B cell (primary cell): ENCODE measurements around the gene STC2. TPM values are rescaled to one million over a fixed set of nuclear protein-coding genes. Genes with fewer than 3 reads are reported as not detected.

Source experiments
- ATAC-seq: fragments of 200-7000 bp; cut with Tn5 transposase; one replicate; pipeline ENCODE4 v1.10.0; 2021; ENCODE audit warnings: low read depth, mild to moderate bottlenecking, moderate number of reproducible peaks, moderate library complexity
- CTCF ChIA-PET: fragments of 350-600 bp; sonication (Branson Sonifier 250); formaldehyde crosslinking; loops from one replicate; lab custom pipeline; 2021; ENCODE audit warnings: antibody characterized with exemption, inconsistent platforms; lab: Charles Lee
- POLR2A ChIA-PET: fragments of 350-600 bp; sonication (Branson Sonifier 250); formaldehyde crosslinking; loops from one replicate; lab custom pipeline; 2021; ENCODE audit warnings: antibody characterized with exemption; lab: Charles Lee
- DNase-seq: peaks from one replicate; pipeline ENCODE4 v3.0.0; 2013
- H2AFZ ChIP-seq: 2 replicates; pipeline ENCODE4 v1.6.1; 2012; ENCODE audit warnings: mild to moderate bottlenecking, low read depth, low read length; ENCODE audit not compliant: insufficient read depth, poor library complexity, severe bottlenecking
- H3K27ac ChIP-seq, 2 donors: 1 replicate in 1 of 2; 2 replicates in 1 of 2; pipeline ENCODE4 v1.5.1; 2012 to 2013; ENCODE audit warnings: low read length in 2 of 2, mild to moderate bottlenecking in 2 of 2, moderate library complexity in 1 of 2
- H3K27me3 ChIP-seq, 4 experiments: fragments of 200-600 bp in 1 of 4; sonication (generic) in 1 of 4; replicated peaks in 1 of 4; 1 replicate in 2 of 4; 2 replicates in 2 of 4; pipeline versions ENCODE4 v1.6.1 to v1.7.0; 2013 to 2016; ENCODE audit warnings: low read length in 3 of 4, mild to moderate bottlenecking in 2 of 4, mixed read lengths in 1 of 4, moderate library complexity in 1 of 4; ENCODE audit not compliant: insufficient read depth in 4 of 4, control insufficient read depth in 3 of 4; ENCODE audit errors: control extremely low read depth in 1 of 4
- H3K36me3 ChIP-seq, 2 experiments: replicated peaks in 1 of 2; 1 replicate in 1 of 2; 2 replicates in 1 of 2; pipeline versions ENCODE4 v1.6.1 to v1.7.1; 2013; ENCODE audit warnings: low read length in 1 of 2; ENCODE audit not compliant: insufficient read depth in 2 of 2, control insufficient read depth in 1 of 2; ENCODE audit errors: control extremely low read depth in 1 of 2, extremely low read depth in 1 of 2
- H3K4me1 ChIP-seq, 2 donors: fragments of 200-600 bp in 1 of 2; sonication (generic) in 1 of 2; 1 replicate in 1 of 2; 2 replicates in 1 of 2; pipeline versions ENCODE4 v1.5.1 to v1.6.1; 2013 to 2017; ENCODE audit warnings: low read length in 2 of 2; ENCODE audit not compliant: control insufficient read depth in 2 of 2, insufficient read depth in 2 of 2
- H3K4me2 ChIP-seq: replicated peaks from 2 replicates; pipeline ENCODE3; 2012; ENCODE audit warnings: mild to moderate bottlenecking, low read depth, low read length; ENCODE audit not compliant: poor library complexity, severe bottlenecking
- H3K4me3 ChIP-seq, 5 experiments: fragments of 200-600 bp in 1 of 5; sonication (generic) in 1 of 5; 1 replicate in 3 of 5; 2 replicates in 2 of 5; pipeline versions ENCODE4 v1.5.1 to v1.7.0; 2011 to 2016; ENCODE audit warnings: low read length in 4 of 5, mild to moderate bottlenecking in 4 of 5, low read depth in 2 of 5, control low read depth in 1 of 5, moderate library complexity in 1 of 5; ENCODE audit not compliant: insufficient read depth in 1 of 5; ENCODE audit errors: control extremely low read depth in 1 of 5, extremely low read depth in 1 of 5
- H3K79me2 ChIP-seq: fragments of 200-600 bp; sonication (generic); one replicate; pipeline ENCODE4 v1.6.0; 2016; ENCODE audit warnings: low read length; ENCODE audit not compliant: control insufficient read depth, insufficient read depth
- H3K9ac ChIP-seq: fragments of 200-600 bp; sonication (generic); 2 replicates; pipeline ENCODE4 v1.6.1; 2017; ENCODE audit warnings: mild to moderate bottlenecking, low read length, moderate library complexity
- H3K9me3 ChIP-seq, 3 donors: one replicate each; pipeline versions ENCODE4 v1.6.1 to v1.7.1; 2013; ENCODE audit warnings: low read length in 2 of 3; ENCODE audit not compliant: control insufficient read depth in 2 of 3, insufficient read depth in 1 of 3; ENCODE audit errors: control extremely low read depth in 1 of 3
- H4K20me1 ChIP-seq: 2 replicates; pipeline ENCODE4 v1.6.0; 2012; ENCODE audit warnings: mild to moderate bottlenecking, low read length; ENCODE audit not compliant: insufficient read depth, control insufficient read depth, poor library complexity, severe bottlenecking
- H3K27ac Mint-ChIP-seq: one replicate; pipeline ENCODE4 v1.8.0; 2021; ENCODE audit warnings: mixed read lengths
- H3K27me3 Mint-ChIP-seq: one replicate; pipeline ENCODE4 v1.8.0; 2021; ENCODE audit warnings: mixed read lengths
- H3K4me1 Mint-ChIP-seq: one replicate; pipeline ENCODE4 v1.8.0; 2021; ENCODE audit warnings: mixed read lengths
- H3K4me3 Mint-ChIP-seq: one replicate; pipeline ENCODE4 v1.8.0; 2021; ENCODE audit warnings: mixed read lengths
- H3K9me3 Mint-ChIP-seq: one replicate; pipeline ENCODE4 v1.8.0; 2022; ENCODE audit warnings: mixed read lengths; ENCODE audit not compliant: insufficient read depth
- EZH2 ChIP-seq: IDR thresholded peaks from 2 replicates; pipeline ENCODE4 v1.6.1; 2012; ENCODE audit warnings: borderline replicate concordance, low read depth, mild to moderate bottlenecking, moderate library complexity, low read length; ENCODE audit not compliant: insufficient read depth, poor library complexity, severe bottlenecking
- WGBS: methylation state at CpG from one replicate; pipeline ENCODE4 v1.1.5; 2013; ENCODE audit warnings: missing lambda C conversion rate; ENCODE audit not compliant: insufficient coverage; 5-methylcytosine and 5-hydroxymethylcytosine counted together
- intact Hi-C: fragments of 100-400 bp; cut with micrococcal nuclease; formaldehyde crosslinking; loops from one replicate; pipeline ENCODE4 v1.10.0; 2022
- polyA plus RNA-seq: library from polyadenylated mRNA; depleted of rRNA; stranded (reverse); fragments of >200 nt; gene quantifications from 2 replicates; pipeline ENCODE4 v1.2.3, GENCODE V29; 2012
- total RNA-seq, 2 donors: library from RNA; stranded (reverse); fragments of 120-200 nt in 1 of 2; gene quantifications; 1 replicate in 1 of 2; 2 replicates in 1 of 2; pipeline versions ENCODE4 v1.2.3 to v1.2.4, GENCODE V29; 2013 to 2022
- TF ChIP-seq, protein P1 (sequence below): fragments of 200-600 bp; IDR thresholded peaks from one replicate; pipeline ENCODE4 v1.8.0; 2022; ENCODE audit warnings: antibody characterized with exemption, mild to moderate bottlenecking

Gene STC2
- total and polyA plus RNA-seq, 2 donors (not counting 1 experiment from before 2014, with no cell fraction given) = not detected

DNA sequence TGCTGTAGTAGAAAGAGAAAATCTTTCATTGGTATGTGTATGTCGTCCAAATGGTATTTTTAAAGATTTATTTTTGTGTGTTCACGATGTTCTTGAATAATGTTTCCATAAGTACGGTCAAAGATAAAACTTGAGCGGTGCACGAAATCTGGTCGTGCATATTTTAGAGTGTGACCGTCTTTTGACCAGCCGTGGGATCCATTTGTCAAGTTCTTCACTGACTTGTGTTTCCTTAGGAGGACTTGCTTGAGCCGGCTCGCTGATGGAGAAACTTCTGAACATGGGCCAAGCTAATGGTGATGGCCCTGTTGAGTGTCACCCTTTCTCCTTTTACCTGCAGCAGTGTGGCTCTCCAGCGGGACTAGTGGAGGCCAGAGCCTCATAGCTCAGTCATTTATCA, 11.1 kb upstream of the STC2 start:
- Histone ChIP-seq H3K36me3 (no peaks in the 10 kb centered on the region), H3K9me3 (peaks cover 0 to 4% (median 0%) of the 10 kb centered on the region in 3 donors), H3K4me2 (no peak overlapping the region), H3K79me2 (no peaks in the 10 kb centered on the region), H4K20me1 (no peaks in the 10 kb centered on the region), H3K27me3 (peaks cover 0 to 4% (median 2%) of the 10 kb centered on the region in 4 experiments), H2AFZ (no peak overlapping the region), H3K4me3 (no peak overlapping the region), H3K27ac (no peak overlapping the region), H3K4me1 (no peaks in the 10 kb centered on the region), H3K9ac (no peak overlapping the region)
- H3K27me3 Mint-ChIP-seq = peaks cover 33% of the 10 kb centered on the region
- no peaks in the 10 kb centered on the region for H3K9me3 Mint-ChIP-seq
- no peak for DNase-seq
- ChIA-PET POLR2A (no interaction called here), CTCF (no interaction called here)
- intact Hi-C loops = no loop called here
- H3K27ac Mint-ChIP-seq = no peak overlapping the region
- H3K4me1 Mint-ChIP-seq = no peaks in the 10 kb centered on the region
- WGBS = 96% methylated on average over 10 of the region's 11 CpGs
- TF ChIP-seq, protein P1, sequence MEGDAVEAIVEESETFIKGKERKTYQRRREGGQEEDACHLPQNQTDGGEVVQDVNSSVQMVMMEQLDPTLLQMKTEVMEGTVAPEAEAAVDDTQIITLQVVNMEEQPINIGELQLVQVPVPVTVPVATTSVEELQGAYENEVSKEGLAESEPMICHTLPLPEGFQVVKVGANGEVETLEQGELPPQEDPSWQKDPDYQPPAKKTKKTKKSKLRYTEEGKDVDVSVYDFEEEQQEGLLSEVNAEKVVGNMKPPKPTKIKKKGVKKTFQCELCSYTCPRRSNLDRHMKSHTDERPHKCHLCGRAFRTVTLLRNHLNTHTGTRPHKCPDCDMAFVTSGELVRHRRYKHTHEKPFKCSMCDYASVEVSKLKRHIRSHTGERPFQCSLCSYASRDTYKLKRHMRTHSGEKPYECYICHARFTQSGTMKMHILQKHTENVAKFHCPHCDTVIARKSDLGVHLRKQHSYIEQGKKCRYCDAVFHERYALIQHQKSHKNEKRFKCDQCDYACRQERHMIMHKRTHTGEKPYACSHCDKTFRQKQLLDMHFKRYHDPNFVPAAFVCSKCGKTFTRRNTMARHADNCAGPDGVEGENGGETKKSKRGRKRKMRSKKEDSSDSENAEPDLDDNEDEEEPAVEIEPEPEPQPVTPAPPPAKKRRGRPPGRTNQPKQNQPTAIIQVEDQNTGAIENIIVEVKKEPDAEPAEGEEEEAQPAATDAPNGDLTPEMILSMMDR = no peak
- TF ChIP-seq EZH2 = no peak
- no peak overlapping the region for H3K4me3 Mint-ChIP-seq
- no peak for ATAC-seq

DNA sequence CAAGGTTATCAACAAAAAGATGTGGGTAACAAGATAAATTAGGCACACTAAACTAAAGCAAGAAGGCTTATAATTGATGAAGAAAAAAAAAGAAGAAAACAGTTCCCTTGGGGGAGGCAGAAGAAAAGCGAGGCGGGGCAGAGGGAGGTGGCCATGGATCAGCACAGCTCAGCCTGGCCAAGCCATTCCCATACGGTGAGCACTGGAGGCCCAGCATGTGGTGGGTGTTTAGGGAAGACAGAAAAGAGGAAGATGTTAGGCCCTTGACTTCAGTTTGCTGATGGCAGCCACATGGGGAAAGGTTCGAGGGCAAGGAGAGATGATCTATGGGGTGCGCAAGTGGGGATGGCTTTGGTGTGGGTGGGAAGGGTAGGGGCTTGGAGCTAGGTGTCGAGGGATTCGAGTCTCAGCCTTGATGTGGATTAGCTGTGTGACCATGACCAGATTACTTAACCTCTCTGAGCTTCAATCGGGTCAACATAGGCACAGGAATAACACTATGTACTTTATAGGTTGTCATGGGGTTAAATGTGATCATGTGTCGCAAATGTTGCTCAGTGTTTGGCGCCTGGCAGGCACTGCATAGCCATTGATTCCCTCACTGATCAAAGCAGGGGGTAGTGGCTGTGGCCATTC, 10.3 kb upstream of the STC2 start:
- peaks cover 0 to 4% (median 2%) of the 10 kb centered on the region in 4 experiments for H3K27me3 ChIP-seq
- Mint-ChIP-seq H3K9me3 (no peaks in the 10 kb centered on the region), H3K27me3 (peaks cover 38% of the 10 kb centered on the region), H3K4me1 (no peaks in the 10 kb centered on the region), H3K4me3 (no peak overlapping the region), H3K27ac (no peak overlapping the region)
- no peaks in the 10 kb centered on the region for H4K20me1 ChIP-seq
- DNase-seq (no peak), ATAC-seq (no peak)
- ChIA-PET POLR2A (no interaction called here), CTCF (no interaction called here)
- H3K9me3 ChIP-seq = peaks cover 0 to 3% (median 0%) of the 10 kb centered on the region in 3 donors
- WGBS = 79% methylated on average over 10 of the region's 10 CpGs
- H3K4me2 ChIP-seq = no peak overlapping the region
- no peak overlapping the region for H2AFZ ChIP-seq
- H3K9ac ChIP-seq = no peak overlapping the region
- H3K4me3 ChIP-seq = no peak overlapping the region
- no peaks in the 10 kb centered on the region for H3K4me1 ChIP-seq
- H3K36me3 ChIP-seq = no peaks in the 10 kb centered on the region
- intact Hi-C loops = no loop called here
- no peaks in the 10 kb centered on the region for H3K79me2 ChIP-seq
- TF ChIP-seq EZH2 = no peak
- TF ChIP-seq, protein P1 = no peak
- no peak overlapping the region for H3K27ac ChIP-seq
